ENCODE results near the gene ZNF774. TPM values are rescaled to one million over a fixed set of nuclear protein-coding genes. Genes with fewer than 3 reads are reported as not detected.

ZNF774 gene
- polyA plus RNA-seq, 4 donors = 0.89 to 6.7 (median 1.7) TPM

DNA sequence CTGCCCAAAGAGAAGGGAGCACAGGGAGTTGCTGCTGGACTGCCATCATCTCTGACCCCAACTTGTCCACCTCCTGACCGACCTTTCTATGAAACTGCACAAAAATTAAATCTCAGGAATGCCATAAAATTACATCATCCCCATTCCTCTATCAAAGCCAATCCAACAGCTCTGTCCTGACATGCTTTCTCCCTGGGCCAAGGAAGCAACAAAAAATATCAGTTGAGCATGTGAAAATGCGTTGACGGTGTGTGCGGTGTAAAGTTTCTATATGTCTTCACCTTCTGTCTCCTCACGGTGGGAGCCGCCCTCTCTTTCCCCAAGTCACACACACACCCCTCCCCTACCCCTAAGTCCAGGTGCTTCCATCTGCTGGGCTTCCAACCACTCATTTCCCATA, 3.6 kb upstream of the ZNF774 start:
- H3K27me3 ChIP-seq (ENCODE audit: control insufficient read depth in 3 of 3, insufficient read depth in 3 of 3, low read length in 3 of 3) = no peaks in the 10 kb centered on the region
- H3K4me3 ChIP-seq (ENCODE audit: low read depth in 1 of 3, low read length in 3 of 3) = no peak overlapping the region
- H3K27ac ChIP-seq (ENCODE audit: low read depth in 1 of 3, low read length in 2 of 3) = no peak overlapping the region
- FAIRE-seq (no peak), DNase-seq (no peak)
- H3K4me1 ChIP-seq (ENCODE audit: control insufficient read depth in 3 of 3, insufficient read depth in 2 of 3, low read depth in 1 of 3, low read length in 2 of 3) = peaks cover 0 to 5% (median 4%) of the 10 kb centered on the region in 3 donors
- no peaks in the 10 kb centered on the region for H3K9me3 ChIP-seq (ENCODE audit: control insufficient read depth in 2 of 2, insufficient read depth in 1 of 2, low read depth in 1 of 2, low read length in 1 of 2)
- no peaks in the 10 kb centered on the region for H3K36me3 ChIP-seq (ENCODE audit: control insufficient read depth in 3 of 3, insufficient read depth in 2 of 3, low read depth in 1 of 3, low read length in 3 of 3)
- 91 to 98% (median 93%) methylated on average over 6 of the region's 6 CpGs for WGBS, 3 donors

DNA sequence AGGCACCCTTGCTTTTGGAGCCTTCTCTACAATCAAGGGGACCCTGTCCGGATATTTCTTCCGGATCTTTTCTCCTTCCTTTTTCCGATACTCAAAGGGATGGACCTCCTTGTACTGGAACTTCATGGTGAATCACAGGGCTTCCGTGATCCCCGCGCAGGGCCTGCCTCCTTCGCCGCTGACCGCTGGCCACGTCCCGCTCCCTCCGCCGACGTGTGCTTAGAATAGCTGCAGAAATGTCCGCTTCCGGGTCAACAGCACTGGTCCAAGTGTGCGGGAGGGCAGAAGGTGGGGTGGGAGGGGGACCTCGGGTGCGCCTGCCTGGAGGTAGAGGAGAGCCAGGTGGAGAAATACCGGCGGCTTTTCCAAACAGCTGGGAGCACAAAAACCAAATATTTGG, 3.0 kb upstream of the ZNF774 start:
- DNase-seq = no peak
- Histone ChIP-seq H3K36me3 (ENCODE audit: control insufficient read depth in 3 of 3, insufficient read depth in 2 of 3, low read depth in 1 of 3, low read length in 3 of 3) (no peaks in the 10 kb centered on the region), H3K4me3 (ENCODE audit: low read depth in 1 of 3, low read length in 3 of 3) (no peak overlapping the region), H3K9me3 (ENCODE audit: control insufficient read depth in 2 of 2, insufficient read depth in 1 of 2, low read depth in 1 of 2, low read length in 1 of 2) (no peaks in the 10 kb centered on the region), H3K27ac (ENCODE audit: low read depth in 1 of 3, low read length in 2 of 3) (no peak overlapping the region), H3K27me3 (ENCODE audit: control insufficient read depth in 3 of 3, insufficient read depth in 3 of 3, low read length in 3 of 3) (no peaks in the 10 kb centered on the region), H3K4me1 (ENCODE audit: control insufficient read depth in 3 of 3, insufficient read depth in 2 of 3, low read depth in 1 of 3, low read length in 2 of 3) (peaks cover 0 to 5% (median 4%) of the 10 kb centered on the region in 3 donors)
- FAIRE-seq = no peak
- WGBS, 3 donors = 94 to 97% (median 95%) methylated on average over 21 of the region's 21 CpGs

DNA sequence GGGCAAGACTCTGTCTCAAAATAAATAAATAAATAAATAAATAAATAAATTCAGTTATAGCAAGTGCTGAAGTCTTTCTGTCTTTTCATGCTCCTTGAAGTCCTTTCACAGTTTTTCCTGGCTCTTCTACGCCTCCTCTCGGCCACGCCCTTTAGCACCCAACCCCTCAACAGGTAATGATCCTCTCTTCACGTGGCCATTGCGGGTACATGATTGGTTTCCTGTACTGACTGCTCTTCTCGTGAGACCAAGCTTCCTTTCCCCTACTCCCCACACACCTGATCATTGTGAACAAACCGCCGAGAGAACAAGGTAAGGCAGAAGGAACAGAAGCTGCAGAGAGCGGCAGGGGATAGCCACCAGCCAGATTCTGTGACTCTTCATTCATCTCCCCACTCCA, 2.3 kb upstream of the ZNF774 start:
- no peak overlapping the region for H3K27ac ChIP-seq (ENCODE audit: low read depth in 1 of 3, low read length in 2 of 3)
- DNase-seq (peak in 1 of 2 donors; percentile 38), FAIRE-seq (no peak)
- peaks cover 0 to 5% (median 4%) of the 10 kb centered on the region in 3 donors for H3K4me1 ChIP-seq (ENCODE audit: control insufficient read depth in 3 of 3, insufficient read depth in 2 of 3, low read depth in 1 of 3, low read length in 2 of 3)
- WGBS, 3 donors = 84 to 90% (median 87%) methylated on average over 9 of the region's 9 CpGs
- H3K27me3 ChIP-seq (ENCODE audit: control insufficient read depth in 3 of 3, insufficient read depth in 3 of 3, low read length in 3 of 3) = no peaks in the 10 kb centered on the region
- H3K4me3 ChIP-seq (ENCODE audit: low read depth in 1 of 3, low read length in 3 of 3) = no peak overlapping the region
- no peaks in the 10 kb centered on the region for H3K36me3 ChIP-seq (ENCODE audit: control insufficient read depth in 3 of 3, insufficient read depth in 2 of 3, low read depth in 1 of 3, low read length in 3 of 3)
- no peaks in the 10 kb centered on the region for H3K9me3 ChIP-seq (ENCODE audit: control insufficient read depth in 2 of 2, insufficient read depth in 1 of 2, low read depth in 1 of 2, low read length in 1 of 2)

DNA sequence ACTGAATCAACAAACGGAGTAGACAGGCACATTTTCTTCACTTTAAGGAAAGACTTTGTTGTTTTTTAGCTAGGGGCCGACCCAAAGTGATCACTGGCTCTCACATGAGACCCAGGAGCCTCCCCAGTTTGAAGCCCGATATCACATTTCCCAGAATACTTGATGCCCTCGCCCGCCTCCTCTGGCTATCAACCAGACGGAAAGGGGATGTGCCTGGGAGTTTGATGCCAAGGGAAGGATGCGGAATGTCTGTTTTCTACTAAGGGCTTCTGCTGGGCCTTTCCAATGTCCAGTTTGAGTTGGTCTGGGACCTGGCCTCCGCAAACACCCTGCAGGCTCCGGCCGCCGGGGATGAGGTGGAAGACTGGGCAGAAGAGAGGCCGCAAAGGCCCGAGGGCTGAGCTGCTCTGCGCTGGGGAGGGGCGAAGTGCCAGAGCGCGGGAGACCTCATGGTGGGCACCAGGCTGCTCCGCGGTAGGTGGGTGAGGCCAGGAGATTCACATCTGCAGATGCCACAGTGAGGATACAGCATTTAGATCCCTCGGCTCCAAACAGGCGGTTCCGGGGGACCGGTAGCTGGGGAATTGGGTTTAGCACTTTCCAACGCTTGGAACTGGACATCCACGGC, 491 bp upstream of the ZNF774 start:
- no peak for FAIRE-seq
- H3K4me1 ChIP-seq (ENCODE audit: control insufficient read depth in 3 of 3, insufficient read depth in 2 of 3, low read depth in 1 of 3, low read length in 2 of 3) = peaks cover 0 to 5% (median 4%) of the 10 kb centered on the region in 3 donors
- H3K27ac ChIP-seq (ENCODE audit: low read depth in 1 of 3, low read length in 2 of 3) = no peak overlapping the region

DNA sequence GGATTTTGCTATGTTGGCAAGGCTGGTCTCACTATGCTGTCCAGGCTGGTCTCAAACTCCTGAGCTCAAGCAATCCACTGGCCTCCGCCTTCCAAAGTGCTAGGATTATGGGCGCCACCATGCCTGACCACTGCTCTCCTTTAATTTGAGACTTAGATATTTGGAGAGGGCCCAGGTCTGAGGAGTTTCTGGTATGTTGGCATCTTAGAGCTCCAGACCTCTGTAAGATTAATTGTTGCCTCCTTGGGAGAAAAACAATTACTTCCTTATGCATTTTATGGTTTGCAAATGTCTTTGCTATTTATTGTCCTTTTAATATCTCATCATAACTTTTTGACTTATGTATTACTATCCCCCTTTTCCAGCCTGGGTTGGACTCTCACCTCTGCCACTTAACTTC, 2.9 kb downstream of the ZNF774 start:
- H3K36me3 ChIP-seq (ENCODE audit: control insufficient read depth in 3 of 3, insufficient read depth in 2 of 3, low read depth in 1 of 3, low read length in 3 of 3) = peaks cover 0 to 9% (median 0%) of the 10 kb centered on the region in 3 donors
- H3K27me3 ChIP-seq (ENCODE audit: control insufficient read depth in 3 of 3, insufficient read depth in 3 of 3, low read length in 3 of 3) = no peaks in the 10 kb centered on the region
- no peak overlapping the region for H3K4me3 ChIP-seq (ENCODE audit: low read depth in 1 of 3, low read length in 3 of 3)
- no peaks in the 10 kb centered on the region for H3K9me3 ChIP-seq (ENCODE audit: control insufficient read depth in 2 of 2, insufficient read depth in 1 of 2, low read depth in 1 of 2, low read length in 1 of 2)
- peaks cover 0 to 13% (median 4%) of the 10 kb centered on the region in 3 donors for H3K4me1 ChIP-seq (ENCODE audit: control insufficient read depth in 3 of 3, insufficient read depth in 2 of 3, low read depth in 1 of 3, low read length in 2 of 3)
- no peak overlapping the region for H3K27ac ChIP-seq (ENCODE audit: low read depth in 1 of 3, low read length in 2 of 3)
- DNase-seq = no peak
- FAIRE-seq = no peak
- WGBS, 3 donors = 93 to 97% (median 96%) methylated on average over 2 of the region's 2 CpGs

More for the DNA sequence above, 491 bp upstream of the ZNF774 start:
- no peaks in the 10 kb centered on the region for H3K27me3 ChIP-seq (ENCODE audit: control insufficient read depth in 3 of 3, insufficient read depth in 3 of 3, low read length in 3 of 3)
- H3K36me3 ChIP-seq (ENCODE audit: control insufficient read depth in 3 of 3, insufficient read depth in 2 of 3, low read depth in 1 of 3, low read length in 3 of 3) = no peaks in the 10 kb centered on the region
- no peaks in the 10 kb centered on the region for H3K9me3 ChIP-seq (ENCODE audit: control insufficient read depth in 2 of 2, insufficient read depth in 1 of 2, low read depth in 1 of 2, low read length in 1 of 2)
- peak overlapping the region in 1 of 3 donors; percentile 91 for H3K4me3 ChIP-seq (ENCODE audit: low read depth in 1 of 3, low read length in 3 of 3)
- 31 to 42% (median 40%) methylated on average over 25 of the region's 25 CpGs for WGBS, 3 donors
- no peak for DNase-seq

DNA sequence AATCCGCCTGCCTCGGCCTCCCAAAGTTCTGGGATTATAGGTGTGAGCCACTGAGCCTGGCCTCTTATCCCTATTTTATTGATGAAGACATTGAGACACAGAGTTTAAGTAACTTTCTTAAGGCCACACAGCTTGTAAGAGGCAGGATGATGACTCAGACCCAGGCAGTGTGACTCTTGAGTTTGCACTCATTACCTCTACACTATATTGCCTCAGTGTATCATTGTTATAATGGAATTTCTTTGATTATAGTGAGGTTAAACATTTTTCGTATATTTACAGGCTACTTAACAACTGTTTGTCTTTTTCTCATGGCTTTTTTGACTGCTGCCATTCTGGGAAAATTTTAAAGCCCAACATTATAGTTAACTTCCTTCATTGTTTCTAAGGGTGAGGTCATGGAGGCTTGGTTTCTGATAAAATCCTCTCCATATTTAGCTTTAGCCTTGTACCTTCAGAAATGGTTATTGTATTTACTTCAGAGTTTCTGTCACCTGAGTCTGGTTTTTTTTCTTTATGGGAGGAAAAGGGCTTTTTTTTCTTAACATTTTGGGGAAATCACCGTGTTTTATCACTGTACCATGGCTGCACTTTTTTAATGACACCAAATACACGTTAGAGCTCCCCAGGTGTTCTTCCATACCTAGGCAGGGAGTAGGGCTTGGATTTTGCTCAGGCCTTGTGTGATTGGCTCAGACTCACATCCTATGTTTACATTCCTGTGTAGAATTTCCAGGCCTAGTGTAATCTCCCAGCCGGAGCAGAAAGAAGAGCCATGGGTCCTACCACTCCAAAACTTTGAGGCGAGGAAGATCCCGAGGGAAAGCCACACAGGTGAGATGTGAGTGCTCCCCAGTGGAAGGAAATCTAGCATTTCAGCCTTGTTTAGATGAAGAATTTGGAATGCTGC, 6.3 kb downstream of the ZNF774 start:
- FAIRE-seq = no peak

DNA sequence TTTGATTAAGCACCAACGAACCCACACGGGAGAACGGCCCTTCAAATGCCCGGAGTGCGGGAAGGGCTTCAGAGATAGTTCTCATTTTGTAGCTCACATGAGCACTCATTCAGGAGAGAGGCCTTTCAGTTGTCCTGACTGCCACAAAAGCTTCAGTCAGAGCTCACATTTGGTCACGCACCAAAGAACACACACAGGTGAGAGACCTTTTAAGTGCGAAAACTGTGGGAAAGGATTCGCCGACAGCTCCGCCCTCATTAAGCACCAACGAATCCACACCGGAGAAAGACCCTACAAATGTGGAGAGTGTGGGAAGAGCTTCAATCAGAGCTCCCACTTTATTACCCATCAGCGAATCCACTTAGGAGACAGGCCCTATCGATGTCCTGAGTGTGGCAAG, 8.7 kb downstream of the ZNF774 start:
- WGBS, 3 donors = 90 to 96% (median 91%) methylated on average over 14 of the region's 14 CpGs
- Histone ChIP-seq H3K9me3 (ENCODE audit: control insufficient read depth in 2 of 2, insufficient read depth in 1 of 2, low read depth in 1 of 2, low read length in 1 of 2) (no peaks in the 10 kb centered on the region), H3K4me3 (ENCODE audit: low read depth in 1 of 3, low read length in 3 of 3) (no peak overlapping the region), H3K36me3 (ENCODE audit: control insufficient read depth in 3 of 3, insufficient read depth in 2 of 3, low read depth in 1 of 3, low read length in 3 of 3) (peaks cover 0 to 28% (median 0%) of the 10 kb centered on the region in 3 donors), H3K27ac (ENCODE audit: low read depth in 1 of 3, low read length in 2 of 3) (no peak overlapping the region), H3K4me1 (ENCODE audit: control insufficient read depth in 3 of 3, insufficient read depth in 2 of 3, low read depth in 1 of 3, low read length in 2 of 3) (peaks cover 0 to 8% (median 6%) of the 10 kb centered on the region in 3 donors), H3K27me3 (ENCODE audit: control insufficient read depth in 3 of 3, insufficient read depth in 3 of 3, low read length in 3 of 3) (no peaks in the 10 kb centered on the region)
- FAIRE-seq (no peak), DNase-seq (no peak)

More for the DNA sequence above, 6.3 kb downstream of the ZNF774 start:
- Histone ChIP-seq H3K27me3 (ENCODE audit: control insufficient read depth in 3 of 3, insufficient read depth in 3 of 3, low read length in 3 of 3) (no peaks in the 10 kb centered on the region), H3K27ac (ENCODE audit: low read depth in 1 of 3, low read length in 2 of 3) (peak overlapping the region in 1 of 3 donors; percentile 46), H3K4me3 (ENCODE audit: low read depth in 1 of 3, low read length in 3 of 3) (no peak overlapping the region), H3K36me3 (ENCODE audit: control insufficient read depth in 3 of 3, insufficient read depth in 2 of 3, low read depth in 1 of 3, low read length in 3 of 3) (peaks cover 0 to 26% (median 0%) of the 10 kb centered on the region in 3 donors), H3K4me1 (ENCODE audit: control insufficient read depth in 3 of 3, insufficient read depth in 2 of 3, low read depth in 1 of 3, low read length in 2 of 3) (peaks cover 0 to 8% (median 6%) of the 10 kb centered on the region in 3 donors), H3K9me3 (ENCODE audit: control insufficient read depth in 2 of 2, insufficient read depth in 1 of 2, low read depth in 1 of 2, low read length in 1 of 2) (no peaks in the 10 kb centered on the region)
- WGBS, 3 donors = 73 to 74% (median 73%) methylated on average over 8 of the region's 8 CpGs
- peak in 1 of 2 donors; percentile 48 for DNase-seq

DNA sequence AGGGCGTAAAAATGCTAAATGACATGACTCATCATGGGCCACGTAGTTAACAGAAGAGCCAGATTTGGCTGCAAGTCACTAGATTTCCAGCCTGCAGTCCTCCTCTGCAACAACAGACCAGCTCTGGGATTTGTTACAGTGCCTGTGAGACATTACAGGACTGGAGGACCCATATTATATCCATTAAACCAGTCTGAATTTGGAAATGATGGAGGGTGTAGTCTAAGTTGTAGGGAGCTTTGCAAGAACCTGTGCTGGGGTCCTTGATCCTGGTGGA, 10.8 kb downstream of the ZNF774 start:
- FAIRE-seq (no peak), DNase-seq (no peak)
- Histone ChIP-seq H3K4me1 (ENCODE audit: control insufficient read depth in 3 of 3, insufficient read depth in 2 of 3, low read depth in 1 of 3, low read length in 2 of 3) (peaks cover 0 to 8% (median 6%) of the 10 kb centered on the region in 3 donors), H3K9me3 (ENCODE audit: control insufficient read depth in 2 of 2, insufficient read depth in 1 of 2, low read depth in 1 of 2, low read length in 1 of 2) (no peaks in the 10 kb centered on the region), H3K4me3 (ENCODE audit: low read depth in 1 of 3, low read length in 3 of 3) (no peak overlapping the region), H3K27me3 (ENCODE audit: control insufficient read depth in 3 of 3, insufficient read depth in 3 of 3, low read length in 3 of 3) (no peaks in the 10 kb centered on the region), H3K36me3 (ENCODE audit: control insufficient read depth in 3 of 3, insufficient read depth in 2 of 3, low read depth in 1 of 3, low read length in 3 of 3) (peaks cover 0 to 23% (median 0%) of the 10 kb centered on the region in 3 donors), H3K27ac (ENCODE audit: low read depth in 1 of 3, low read length in 2 of 3) (no peak overlapping the region)
- 45 to 79% (median 69%) methylated on average over 2 of the region's 2 CpGs for WGBS, 3 donors
